COLO668 (cell line): ENCODE results near the gene EFCAB8.

Experiments
- DNase-seq: peaks from one replicate; lab custom pipeline; 2025; ENCODE audit not compliant: unreplicated experiment; lab: John Stamatoyannopoulos, UW

Gene EFCAB8

GRCh38 chr20:32858701-32859372, at the start of gene EFCAB8:
TSS of gene EFCAB8 (plus strand) at chr20:32858923. CDS start at chr20:32863793, 4,870 bp downstream.
- no peak for DNase-seq

GRCh38 chr20:32809907-32810306, 48.8 kb upstream of the EFCAB8 start:
- no peak for DNase-seq

GRCh38 chr20:32810941-32811340, 47.8 kb upstream of the EFCAB8 start:
- no peak for DNase-seq

- DNase-seq: no peak
Measured at GRCh38 chr20:32811886-32812285, 46.8 kb upstream of the EFCAB8 start.

- peak; percentile 92 for DNase-seq
Measured at GRCh38 chr20:32819992-32820697, 38.6 kb upstream of the EFCAB8 start.

GRCh38 chr20:32820698-32821377, 37.9 kb upstream of the EFCAB8 start:
- DNase-seq: peak; percentile 20

GRCh38 chr20:32822225-32822624, 36.5 kb upstream of the EFCAB8 start:
- no peak for DNase-seq

- DNase-seq: no peak
Measured at GRCh38 chr20:32823078-32823477, 35.6 kb upstream of the EFCAB8 start.

- no peak for DNase-seq
Measured at GRCh38 chr20:32823737-32824588, 34.8 kb upstream of the EFCAB8 start.

GRCh38 chr20:32828029-32828680, 30.6 kb upstream of the EFCAB8 start:
- no peak for DNase-seq

- no peak for DNase-seq
Measured at GRCh38 chr20:32829311-32830005, 29.3 kb upstream of the EFCAB8 start.

- DNase-seq: no peak
Measured at GRCh38 chr20:32830437-32830836, 28.3 kb upstream of the EFCAB8 start.

- no peak for DNase-seq
Measured at GRCh38 chr20:32831982-32832381, 26.7 kb upstream of the EFCAB8 start.

- no peak for DNase-seq
Measured at GRCh38 chr20:32832664-32833063, 26.1 kb upstream of the EFCAB8 start.

- DNase-seq: no peak
Measured at GRCh38 chr20:32834972-32835371, 23.8 kb upstream of the EFCAB8 start.

GRCh38 chr20:32837157-32837556, 21.6 kb upstream of the EFCAB8 start:
- no peak for DNase-seq

- DNase-seq: peak; percentile 16
Measured at GRCh38 chr20:32839227-32839981, 19.3 kb upstream of the EFCAB8 start.

GRCh38 chr20:32839982-32840285, 18.8 kb upstream of the EFCAB8 start:
- DNase-seq: no peak

GRCh38 chr20:32841174-32841573, 17.5 kb upstream of the EFCAB8 start:
- DNase-seq: no peak

GRCh38 chr20:32841632-32842031, 17.1 kb upstream of the EFCAB8 start:
- no peak for DNase-seq
